GM21515 (cell line): ENCODE data around the gene MRPL28.
A peak's percentile ranks its signal among the peaks of the same experiment; 100 is the strongest.
"Not testable (repeated sequence)": the region's sequence is repeated elsewhere in the genome, so short reads cannot be mapped to it uniquely, and the experiment has no call there.

ENCODE experiments used
- ATAC-seq: cut with Tn5 transposase; IDR thresholded peaks from one replicate; pipeline ENCODE4 v1.9.1; 2021; ENCODE audit not compliant: unreplicated experiment

The MRPL28 gene

GRCh38 chr16:360698-361336 lies 9.5 kb downstream of the MRPL28 start:
- ATAC-seq = no peak

- ATAC-seq = no peak
Measured at GRCh38 chr16:359871-360697, 10.3 kb downstream of the MRPL28 start.

GRCh38 chr16:359067-359763 lies 11.1 kb downstream of the MRPL28 start:
- no peak for ATAC-seq

- no peak for ATAC-seq
Measured at GRCh38 chr16:356741-357140, 13.6 kb downstream of the MRPL28 start.

- ATAC-seq = no peak
Measured at GRCh38 chr16:354971-355461, 15.3 kb downstream of the MRPL28 start.

GRCh38 chr16:354291-354881 lies 16.0 kb downstream of the MRPL28 start:
- no peak for ATAC-seq

GRCh38 chr16:353404-354290 lies 16.7 kb downstream of the MRPL28 start:
- no peak for ATAC-seq

GRCh38 chr16:352547-353403 lies 17.6 kb downstream of the MRPL28 start, which contains the start of gene AXIN1:
TSS of gene AXIN1 (minus strand) at chr16:352723. CDS start at chr16:347025, 5,698 bp downstream.
- ATAC-seq = peak; percentile 60

- ATAC-seq = peak; percentile 23
Measured at GRCh38 chr16:351804-352520, 18.4 kb downstream of the MRPL28 start.

- no peak for ATAC-seq
Measured at GRCh38 chr16:350203-350602, 20.1 kb downstream of the MRPL28 start.

GRCh38 chr16:349211-349610 lies 21.1 kb downstream of the MRPL28 start:
- ATAC-seq = no peak

GRCh38 chr16:348495-348894 lies 21.8 kb downstream of the MRPL28 start:
- ATAC-seq = not testable (repeated sequence)

- no peak for ATAC-seq
Measured at GRCh38 chr16:347203-347602, 23.1 kb downstream of the MRPL28 start.

- no peak for ATAC-seq
Measured at GRCh38 chr16:346587-346986, 23.8 kb downstream of the MRPL28 start.

GRCh38 chr16:345772-346171 lies 24.6 kb downstream of the MRPL28 start:
- no peak for ATAC-seq

- no peak for ATAC-seq
Measured at GRCh38 chr16:342455-343213, 27.7 kb downstream of the MRPL28 start.

GRCh38 chr16:341974-342336 lies 28.4 kb downstream of the MRPL28 start:
- not testable (repeated sequence) for ATAC-seq
